ENCODE data around the gene SNAP91. TPM values are rescaled to one million over a fixed set of nuclear protein-coding genes. Genes with fewer than 3 reads are reported as not detected.
"Not testable (repeated sequence)": the region's sequence is repeated elsewhere in the genome, so short reads cannot be mapped to it uniquely, and the experiment has no call there.

The SNAP91 gene
- total RNA-seq: 1.3 TPM

GRCh38 chr6:83708970-83709747 is at the start of gene SNAP91:
TSS of gene SNAP91 (minus strand) at chr6:83709101. CDS start at chr6:83707927, 1,174 bp downstream.
- no peak for DNase-seq

GRCh38 chr6:83758533-83758932 is 49.6 kb upstream of the SNAP91 start:
- DNase-seq: no peak

GRCh38 chr6:83757021-83757420 is 48.1 kb upstream of the SNAP91 start:
- no peak for DNase-seq

- DNase-seq: no peak
These were observed 47.7 kb upstream of the SNAP91 start for GRCh38 chr6:83756565-83756964.

GRCh38 chr6:83752375-83752774 is 43.5 kb upstream of the SNAP91 start:
- not testable (repeated sequence) for DNase-seq

GRCh38 chr6:83741089-83741488 is 32.2 kb upstream of the SNAP91 start:
- DNase-seq: no peak

GRCh38 chr6:83735461-83735860 is 26.6 kb upstream of the SNAP91 start:
- DNase-seq: no peak

- DNase-seq: no peak
These were observed 21.0 kb upstream of the SNAP91 start for GRCh38 chr6:83729871-83730270.

GRCh38 chr6:83722876-83723275 is 14.0 kb upstream of the SNAP91 start:
- DNase-seq: no peak

GRCh38 chr6:83717809-83718208 is 8.9 kb upstream of the SNAP91 start:
- no peak for DNase-seq

- DNase-seq: no peak
These were observed 3.1 kb upstream of the SNAP91 start for GRCh38 chr6:83711958-83712357.

- no peak for DNase-seq
These were observed 798 bp upstream of the SNAP91 start for GRCh38 chr6:83709748-83710050.

GRCh38 chr6:83708546-83708969 is 343 bp downstream of the SNAP91 start:
- DNase-seq: no peak

- no peak for DNase-seq
These were observed 914 bp downstream of the SNAP91 start for GRCh38 chr6:83707829-83708545.

- DNase-seq: no peak
These were observed 6.2 kb downstream of the SNAP91 start for GRCh38 chr6:83702749-83703148.

- no peak for DNase-seq
These were observed 6.8 kb downstream of the SNAP91 start for GRCh38 chr6:83702077-83702476.

GRCh38 chr6:83696674-83697073 is 12.2 kb downstream of the SNAP91 start:
- no peak for DNase-seq

- DNase-seq: no peak
These were observed 23.4 kb downstream of the SNAP91 start for GRCh38 chr6:83685481-83685880.

- DNase-seq: no peak
These were observed 31.1 kb downstream of the SNAP91 start for GRCh38 chr6:83677791-83678190.

GRCh38 chr6:83637953-83638352 is 70.9 kb downstream of the SNAP91 start:
- no peak for DNase-seq

GRCh38 chr6:83636800-83637199 is 72.1 kb downstream of the SNAP91 start:
- DNase-seq: no peak

- no peak for DNase-seq
These were observed 75.3 kb downstream of the SNAP91 start for GRCh38 chr6:83633609-83634008.

- DNase-seq: no peak
These were observed 75.8 kb downstream of the SNAP91 start for GRCh38 chr6:83633149-83633548.

GRCh38 chr6:83629908-83630307 is 79.0 kb downstream of the SNAP91 start:
- DNase-seq: not testable (repeated sequence)
